Measurements from ENCODE around the gene C1QL1. TPM values are rescaled to one million over a fixed set of nuclear protein-coding genes. Genes with fewer than 3 reads are reported as not detected.
A peak's percentile ranks its signal among the peaks of the same experiment; 100 is the strongest.

C1QL1 gene
- total RNA-seq, 1 donor from 2014 or later, result not detected

DNA sequence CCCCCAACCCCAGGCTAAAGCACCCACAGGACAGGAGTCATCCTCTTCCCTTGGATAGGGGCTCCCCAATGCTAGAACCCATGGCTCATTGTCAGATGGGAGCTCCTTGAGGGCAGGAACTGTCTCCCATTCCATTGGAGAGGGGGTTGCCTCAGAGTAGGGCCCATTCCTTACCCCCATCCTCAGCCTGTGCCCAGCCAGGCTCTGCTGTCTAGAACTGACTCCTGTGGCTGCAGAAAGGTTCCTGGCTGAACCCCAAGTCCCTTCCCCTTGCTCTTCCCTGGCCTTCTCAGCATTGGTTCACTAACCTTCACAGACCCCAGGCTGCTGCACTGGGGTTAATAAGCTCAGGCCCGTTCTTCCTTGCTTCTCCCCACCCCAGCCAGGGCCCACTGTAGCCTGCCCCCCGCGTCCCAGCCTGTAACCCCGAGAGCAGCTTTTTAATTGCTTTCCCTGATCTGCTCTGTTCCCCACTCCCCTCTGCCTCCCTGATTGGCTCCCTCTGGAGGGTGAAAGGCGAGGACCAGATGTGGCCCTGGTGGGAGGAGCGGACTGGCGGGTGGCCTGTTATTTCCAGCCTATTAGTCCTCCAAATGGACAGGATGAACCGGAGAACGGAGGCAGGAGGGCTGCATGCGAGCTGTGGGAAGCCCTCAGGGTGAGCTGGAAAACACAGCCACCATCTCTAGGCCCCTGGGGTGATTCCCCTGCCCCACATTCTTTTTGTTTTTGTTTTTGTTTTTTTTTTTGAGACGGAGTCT, 46.8 kb downstream of the C1QL1 start:
- no peaks in the 10 kb centered on the region for H3K9me3 ChIP-seq
- no peaks in the 10 kb centered on the region for H3K36me3 ChIP-seq
- no peaks in the 10 kb centered on the region for H3K4me1 ChIP-seq
- H3K27me3 ChIP-seq (ENCODE audit: low read depth), result peaks cover 10% of the 10 kb centered on the region
- H3K27ac ChIP-seq, result no peak overlapping the region
- intact Hi-C loops (cut with DNase I), result loop anchor here (10.0 kb wide), 1 partner anchor 93 kb away; no protein-coding TSS in a partner anchor
- peak; percentile 22 for DNase-seq
- no peak overlapping the region for H3K4me3 ChIP-seq
- ATAC-seq, result no peak
- TF ChIP-seq, protein P1, sequence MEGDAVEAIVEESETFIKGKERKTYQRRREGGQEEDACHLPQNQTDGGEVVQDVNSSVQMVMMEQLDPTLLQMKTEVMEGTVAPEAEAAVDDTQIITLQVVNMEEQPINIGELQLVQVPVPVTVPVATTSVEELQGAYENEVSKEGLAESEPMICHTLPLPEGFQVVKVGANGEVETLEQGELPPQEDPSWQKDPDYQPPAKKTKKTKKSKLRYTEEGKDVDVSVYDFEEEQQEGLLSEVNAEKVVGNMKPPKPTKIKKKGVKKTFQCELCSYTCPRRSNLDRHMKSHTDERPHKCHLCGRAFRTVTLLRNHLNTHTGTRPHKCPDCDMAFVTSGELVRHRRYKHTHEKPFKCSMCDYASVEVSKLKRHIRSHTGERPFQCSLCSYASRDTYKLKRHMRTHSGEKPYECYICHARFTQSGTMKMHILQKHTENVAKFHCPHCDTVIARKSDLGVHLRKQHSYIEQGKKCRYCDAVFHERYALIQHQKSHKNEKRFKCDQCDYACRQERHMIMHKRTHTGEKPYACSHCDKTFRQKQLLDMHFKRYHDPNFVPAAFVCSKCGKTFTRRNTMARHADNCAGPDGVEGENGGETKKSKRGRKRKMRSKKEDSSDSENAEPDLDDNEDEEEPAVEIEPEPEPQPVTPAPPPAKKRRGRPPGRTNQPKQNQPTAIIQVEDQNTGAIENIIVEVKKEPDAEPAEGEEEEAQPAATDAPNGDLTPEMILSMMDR (IDR thresholded peaks at IDR 0.05), result no peak

DNA sequence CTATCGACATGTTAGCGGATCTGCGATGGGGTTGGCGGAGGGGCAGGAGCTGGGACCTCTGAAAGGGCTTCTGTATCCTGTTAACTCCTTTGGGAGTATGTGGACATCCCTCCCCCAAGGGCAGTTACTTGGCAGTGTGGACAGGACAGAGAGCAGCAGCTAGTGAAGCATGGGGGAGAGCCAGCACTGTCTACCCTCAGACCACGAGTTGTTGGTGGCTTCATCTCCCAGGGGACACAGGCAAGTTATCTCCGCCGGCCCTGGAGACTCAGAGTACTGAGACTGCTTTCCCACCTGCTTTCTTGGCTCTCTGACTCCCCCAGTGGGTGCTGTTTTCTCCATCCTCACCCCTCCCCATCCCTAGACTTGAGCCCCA, 47.5 kb downstream of the C1QL1 start:
- TF ChIP-seq, protein P1 (IDR thresholded peaks at IDR 0.05), result no peak
- ATAC-seq (no peak), DNase-seq (peak; percentile 30)
- H3K4me3 ChIP-seq, result no peak overlapping the region
- H3K9me3 ChIP-seq, result no peaks in the 10 kb centered on the region
- intact Hi-C loops (cut with DNase I), result loop anchor here (10.0 kb wide), 1 partner anchor 94 kb away; no protein-coding TSS in a partner anchor
- no peaks in the 10 kb centered on the region for H3K4me1 ChIP-seq
- no peak overlapping the region for H3K27ac ChIP-seq
- H3K36me3 ChIP-seq, result no peaks in the 10 kb centered on the region
- H3K27me3 ChIP-seq (ENCODE audit: low read depth), result peaks cover 10% of the 10 kb centered on the region

- peak; percentile 89 to 91 for ATAC-seq
- no peak overlapping the region for H3K27ac ChIP-seq
- intact Hi-C loops (cut with DNase I), result loop anchor here (10.0 kb wide), 1 partner anchor 95 kb away; no protein-coding TSS in a partner anchor
Measured at GRCh38 chr17:44919885-44920564, 48.1 kb downstream of the C1QL1 start.

GRCh38 chr17:44919411-44919810, 48.7 kb downstream of the C1QL1 start:
- DNase-seq, result peak; percentile 3
- H3K9me3 ChIP-seq, result no peaks in the 10 kb centered on the region
- ATAC-seq, result no peak
- no peak overlapping the region for H3K4me3 ChIP-seq
- no peak overlapping the region for H3K27ac ChIP-seq
- no peaks in the 10 kb centered on the region for H3K4me1 ChIP-seq
- peaks cover 10% of the 10 kb centered on the region for H3K27me3 ChIP-seq (ENCODE audit: low read depth)
- intact Hi-C loops (cut with DNase I), result no loop called here
- TF ChIP-seq, protein P1 (IDR thresholded peaks at IDR 0.05), result no peak
- no peaks in the 10 kb centered on the region for H3K36me3 ChIP-seq

More at GRCh38 chr17:44919885-44920564, 48.1 kb downstream of the C1QL1 start:
- peak; percentile 82 for DNase-seq
- peaks cover 10% of the 10 kb centered on the region for H3K27me3 ChIP-seq (ENCODE audit: low read depth)
- TF ChIP-seq, protein P1 (IDR thresholded peaks at IDR 0.05), result peak; percentile 88
- H3K36me3 ChIP-seq, result no peaks in the 10 kb centered on the region
- no peak overlapping the region for H3K4me3 ChIP-seq
- no peaks in the 10 kb centered on the region for H3K9me3 ChIP-seq
- no peaks in the 10 kb centered on the region for H3K4me1 ChIP-seq

DNA sequence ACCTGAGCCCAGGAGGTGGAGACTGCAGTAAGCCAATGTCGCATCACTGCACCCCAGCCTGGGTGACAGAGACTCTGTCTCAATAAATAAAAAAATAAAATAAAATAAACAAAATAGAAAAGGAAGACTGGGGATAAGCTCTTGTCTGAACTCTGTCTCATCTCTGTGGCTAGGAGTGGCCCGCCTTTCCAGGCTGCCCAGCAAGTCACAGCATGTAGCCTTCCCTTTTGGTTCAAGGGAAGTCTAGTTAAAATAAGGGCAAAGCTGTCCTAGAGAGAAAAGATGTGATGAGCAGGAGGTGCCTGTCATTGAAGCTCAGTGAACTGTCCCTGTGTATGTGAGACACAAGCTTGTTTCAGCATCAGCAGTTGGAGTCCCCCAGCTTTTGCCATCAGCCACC, 50.1 kb downstream of the C1QL1 start:
- ATAC-seq (no peak), DNase-seq (peak; percentile 28)
- TF ChIP-seq, protein P1 (IDR thresholded peaks at IDR 0.05), result no peak
- intact Hi-C loops (cut with DNase I), result no loop called here
- no peaks in the 10 kb centered on the region for H3K4me1 ChIP-seq
- H3K36me3 ChIP-seq, result no peaks in the 10 kb centered on the region
- peaks cover 14% of the 10 kb centered on the region for H3K27me3 ChIP-seq (ENCODE audit: low read depth)
- no peak overlapping the region for H3K4me3 ChIP-seq
- no peak overlapping the region for H3K27ac ChIP-seq
- H3K9me3 ChIP-seq, result no peaks in the 10 kb centered on the region

Measured in lower lobe of right lung (tissue), 2 donors.